CD4-positive, alpha-beta T cell (primary cell): ENCODE results near the gene GLMP. TPM values are rescaled to one million over a fixed set of nuclear protein-coding genes. Genes with fewer than 3 reads are reported as not detected.

Experiments
- ATAC-seq: fragments of 200-7000 bp; cut with Tn5 transposase; one replicate; pipeline ENCODE4 v1.10.0; 2022; ENCODE audit warnings: mild to moderate bottlenecking; ENCODE audit not compliant: poor library complexity
- CTCF ChIA-PET: fragments of 350-600 bp; sonication (Branson Sonifier 250); formaldehyde crosslinking; loops from one replicate; lab custom pipeline; 2021; ENCODE audit warnings: antibody characterized with exemption, inconsistent platforms; lab: Charles Lee
- POLR2A ChIA-PET: fragments of 350-600 bp; sonication (Branson Sonifier 250); formaldehyde crosslinking; loops from one replicate; lab custom pipeline; 2021; ENCODE audit warnings: antibody characterized with exemption, inconsistent platforms; lab: Charles Lee
- DNase-seq, 14 experiments: peaks; one replicate each; pipeline ENCODE4 v3.0.0-alpha.2; 2013 to 2020; ENCODE audit warnings: mixed read lengths in 2 of 14
- H3K27ac ChIP-seq, 2 donors: one replicate each; pipeline versions ENCODE4 v1.5.1 to v1.7.0; 2013; ENCODE audit warnings: low read length in 2 of 2, low read depth in 1 of 2, mild to moderate bottlenecking in 1 of 2
- H3K27me3 ChIP-seq, 2 experiments: 1 replicate in 1 of 2; 2 replicates in 1 of 2; pipeline versions ENCODE4 v1.6.1 to v1.7.0; 2013; ENCODE audit warnings: low read length in 2 of 2, control low read depth in 1 of 2, mild to moderate bottlenecking in 1 of 2, moderate library complexity in 1 of 2; ENCODE audit not compliant: insufficient read depth in 2 of 2, control insufficient read depth in 1 of 2
- H3K36me3 ChIP-seq: one replicate; pipeline ENCODE4 v1.6.1; 2013; ENCODE audit warnings: low read length, control low read depth; ENCODE audit not compliant: insufficient read depth
- H3K4me1 ChIP-seq: one replicate; pipeline ENCODE4 v1.6.1; 2013; ENCODE audit warnings: low read length, control low read depth; ENCODE audit not compliant: insufficient read depth
- H3K4me3 ChIP-seq: one replicate; pipeline ENCODE4 v1.5.1; 2013; ENCODE audit warnings: mild to moderate bottlenecking, low read length, moderate library complexity
- H3K9me3 ChIP-seq, 2 experiments: 1 replicate in 1 of 2; 2 replicates in 1 of 2; pipeline versions ENCODE4 v1.6.1 to v1.7.0; 2013; ENCODE audit warnings: low read length in 2 of 2, mild to moderate bottlenecking in 2 of 2, control low read depth in 1 of 2, moderate library complexity in 1 of 2; ENCODE audit not compliant: control insufficient read depth in 1 of 2, insufficient read depth in 1 of 2
- H3K27ac Mint-ChIP-seq: one replicate; pipeline ENCODE4 v1.8.0; 2020; ENCODE audit warnings: mixed read lengths
- H3K27me3 Mint-ChIP-seq: one replicate; pipeline ENCODE4 v1.8.0; 2021; ENCODE audit warnings: mixed read lengths
- H3K36me3 Mint-ChIP-seq: one replicate; pipeline ENCODE4 v1.8.0; 2021; ENCODE audit warnings: low read depth, mixed read lengths
- H3K4me1 Mint-ChIP-seq: one replicate; pipeline ENCODE4 v1.8.0; 2021; ENCODE audit warnings: low read depth, mixed read lengths
- H3K4me3 Mint-ChIP-seq: one replicate; pipeline ENCODE4 v1.8.0; 2020; ENCODE audit warnings: mild to moderate bottlenecking, mixed read lengths
- H3K9me3 Mint-ChIP-seq: one replicate; pipeline ENCODE4 v1.8.0; 2020; ENCODE audit warnings: mixed read lengths
- intact Hi-C, 2 experiments: fragments of 100-400 bp; cut with DNase I in 1 of 2; cut with micrococcal nuclease in 1 of 2; formaldehyde crosslinking; loops; one replicate each; pipeline versions ENCODE4 v1.15.1 to v1.9.0; 2023 to 2025; cut with DNase I, micrococcal nuclease
- total RNA-seq, 174 experiments: library from RNA in 2 of 174; stranded (reverse) in 2 of 174; gene quantifications; one replicate each; pipeline ENCODE4 v1.2.3 and lab custom pipeline; 2021 to 2026
- TF ChIP-seq, protein P1 (sequence below): fragments of 200-600 bp; IDR thresholded peaks from one replicate; pipeline ENCODE4 v1.8.0; 2022; ENCODE audit warnings: antibody characterized with exemption, mild to moderate bottlenecking

The GLMP gene
- total RNA-seq, 2 experiments from 2014 or later, result 12.3 to 16.1 TPM

DNA sequence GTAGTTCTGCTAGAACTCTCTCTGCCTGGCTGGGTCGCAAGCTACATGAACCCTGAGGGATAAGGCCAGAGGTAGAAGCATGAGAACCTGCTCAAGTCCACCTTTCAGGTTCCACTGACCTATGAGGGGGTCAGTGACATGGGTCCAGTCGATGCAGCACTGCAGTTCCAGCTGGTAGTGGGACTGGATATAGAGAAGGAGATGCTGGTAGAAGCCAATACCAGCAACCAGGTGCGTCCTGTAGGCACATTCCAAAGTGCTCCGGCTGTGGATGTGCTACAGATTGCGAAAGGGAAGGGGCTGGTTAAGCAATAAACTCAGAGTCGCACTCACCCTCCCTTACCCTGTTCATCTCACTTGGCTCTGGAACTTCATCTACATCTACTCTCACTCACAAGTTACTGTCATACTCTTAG lies 18.5 kb downstream of the GLMP start:
- intact Hi-C loops, result no loop called here
- Histone ChIP-seq H3K27me3 (no peaks in the 10 kb centered on the region), H3K27ac (no peak overlapping the region), H3K36me3 (peaks cover 68% of the 10 kb centered on the region), H3K4me3 (no peak overlapping the region), H3K4me1 (peaks cover 15% of the 10 kb centered on the region), H3K9me3 (no peaks in the 10 kb centered on the region)
- Mint-ChIP-seq H3K9me3 (no peaks in the 10 kb centered on the region), H3K27ac (no peak overlapping the region), H3K36me3 (peaks cover 73% of the 10 kb centered on the region), H3K27me3 (no peaks in the 10 kb centered on the region), H3K4me1 (peaks cover 24% of the 10 kb centered on the region), H3K4me3 (no peak overlapping the region)
- CTCF ChIA-PET, result no interaction called here
- POLR2A ChIA-PET, result no interaction called here
- TF ChIP-seq, protein P1, sequence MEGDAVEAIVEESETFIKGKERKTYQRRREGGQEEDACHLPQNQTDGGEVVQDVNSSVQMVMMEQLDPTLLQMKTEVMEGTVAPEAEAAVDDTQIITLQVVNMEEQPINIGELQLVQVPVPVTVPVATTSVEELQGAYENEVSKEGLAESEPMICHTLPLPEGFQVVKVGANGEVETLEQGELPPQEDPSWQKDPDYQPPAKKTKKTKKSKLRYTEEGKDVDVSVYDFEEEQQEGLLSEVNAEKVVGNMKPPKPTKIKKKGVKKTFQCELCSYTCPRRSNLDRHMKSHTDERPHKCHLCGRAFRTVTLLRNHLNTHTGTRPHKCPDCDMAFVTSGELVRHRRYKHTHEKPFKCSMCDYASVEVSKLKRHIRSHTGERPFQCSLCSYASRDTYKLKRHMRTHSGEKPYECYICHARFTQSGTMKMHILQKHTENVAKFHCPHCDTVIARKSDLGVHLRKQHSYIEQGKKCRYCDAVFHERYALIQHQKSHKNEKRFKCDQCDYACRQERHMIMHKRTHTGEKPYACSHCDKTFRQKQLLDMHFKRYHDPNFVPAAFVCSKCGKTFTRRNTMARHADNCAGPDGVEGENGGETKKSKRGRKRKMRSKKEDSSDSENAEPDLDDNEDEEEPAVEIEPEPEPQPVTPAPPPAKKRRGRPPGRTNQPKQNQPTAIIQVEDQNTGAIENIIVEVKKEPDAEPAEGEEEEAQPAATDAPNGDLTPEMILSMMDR, result no peak
- DNase-seq (no peak), ATAC-seq (no peak)

DNA sequence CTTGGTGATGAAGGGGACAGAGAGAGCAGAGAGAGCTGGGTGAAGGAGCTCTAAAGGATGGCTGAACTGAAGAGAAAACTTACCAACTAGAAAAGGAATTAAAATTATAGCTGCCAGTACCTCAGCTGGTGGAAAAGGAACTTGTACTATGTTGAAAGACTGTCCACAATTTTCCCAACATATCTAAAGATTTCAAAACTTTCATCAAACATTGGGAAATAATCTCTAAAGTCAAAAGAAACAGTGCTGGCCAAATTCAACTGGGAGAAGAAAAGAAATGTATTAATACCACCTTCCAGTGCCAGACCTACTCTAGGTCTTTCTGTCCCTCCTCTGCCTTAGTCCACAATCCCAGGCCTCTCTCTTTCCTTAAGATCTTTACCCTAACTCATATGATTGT lies 18.9 kb downstream of the GLMP start:
- H3K27me3 Mint-ChIP-seq, result no peaks in the 10 kb centered on the region
- CTCF ChIA-PET, result no interaction called here
- DNase-seq, result no peak
- H3K4me1 ChIP-seq, result peaks cover 11% of the 10 kb centered on the region
- peaks cover 77% of the 10 kb centered on the region for H3K36me3 Mint-ChIP-seq
- no peak overlapping the region for H3K4me3 Mint-ChIP-seq
- peaks cover 72% of the 10 kb centered on the region for H3K36me3 ChIP-seq
- no peaks in the 10 kb centered on the region for H3K27me3 ChIP-seq
- no peak overlapping the region for H3K27ac Mint-ChIP-seq
- ATAC-seq, result no peak
- POLR2A ChIA-PET, result no interaction called here
- H3K27ac ChIP-seq, result no peak overlapping the region
- no peaks in the 10 kb centered on the region for H3K9me3 Mint-ChIP-seq
- no peaks in the 10 kb centered on the region for H3K9me3 ChIP-seq
- intact Hi-C loops, result no loop called here
- H3K4me1 Mint-ChIP-seq, result peaks cover 21% of the 10 kb centered on the region
- no peak overlapping the region for H3K4me3 ChIP-seq
- TF ChIP-seq, protein P1, result no peak

DNA sequence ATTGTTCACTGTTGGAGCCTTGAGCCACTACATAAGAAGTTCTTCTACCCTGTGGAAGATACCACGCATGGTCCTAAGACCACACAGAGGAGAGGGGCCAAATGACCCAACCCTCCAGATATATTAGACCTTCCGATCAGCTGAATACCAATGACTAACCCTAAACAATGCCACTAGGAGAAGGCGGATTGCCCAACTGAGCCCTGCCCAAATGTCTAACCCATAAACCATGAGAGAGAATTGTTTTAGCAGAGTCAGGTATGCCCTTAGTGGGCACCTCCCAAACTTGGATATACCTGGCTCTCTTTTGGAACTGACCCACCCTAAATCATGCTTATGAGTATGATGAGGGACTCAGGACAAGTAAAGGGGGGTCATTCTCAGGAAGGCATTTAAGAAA lies 25.2 kb downstream of the GLMP start:
- Histone ChIP-seq H3K36me3 (peaks cover 91% of the 10 kb centered on the region), H3K4me1 (no peaks in the 10 kb centered on the region), H3K9me3 (no peaks in the 10 kb centered on the region), H3K4me3 (no peak overlapping the region), H3K27me3 (no peaks in the 10 kb centered on the region), H3K27ac (no peak overlapping the region)
- ATAC-seq (no peak), DNase-seq (no peak)
- H3K4me1 Mint-ChIP-seq, result no peaks in the 10 kb centered on the region
- no peak overlapping the region for H3K4me3 Mint-ChIP-seq
- no peak overlapping the region for H3K27ac Mint-ChIP-seq
- no peaks in the 10 kb centered on the region for H3K9me3 Mint-ChIP-seq
- H3K36me3 Mint-ChIP-seq, result peaks cover 89% of the 10 kb centered on the region
- TF ChIP-seq, protein P1, result no peak
- POLR2A ChIA-PET, result interaction anchor here (4.7 kb wide), 1 partner anchor 13 kb away, joined by 24 read pairs; the partner anchor contains the start of genes SMG5 and TMEM79
- CTCF ChIA-PET, result interaction anchor here (1.6 kb wide), 1 partner anchor 13 kb away, joined by 3 read pairs; the partner anchor contains the start of gene SMG5
- intact Hi-C loops, result no loop called here
- no peaks in the 10 kb centered on the region for H3K27me3 Mint-ChIP-seq
